K562 (cell line): ENCODE measurements around the gene DLGAP1.

Source experiments
- FUS ChIP-seq: fragments of 200-400 bp; formaldehyde crosslinking; optimal IDR thresholded peaks from 2 replicates; pipeline ENCODE3; 2017; ENCODE audit warnings: low read depth, low read length
- ZNF133 ChIP-seq: fragments of 250-450 bp; sonication (Bioruptor Pico); IDR thresholded peaks from 2 replicates; pipeline ENCODE4 v1.4.0; 2020; ENCODE audit warnings: mild to moderate bottlenecking

DNA sequence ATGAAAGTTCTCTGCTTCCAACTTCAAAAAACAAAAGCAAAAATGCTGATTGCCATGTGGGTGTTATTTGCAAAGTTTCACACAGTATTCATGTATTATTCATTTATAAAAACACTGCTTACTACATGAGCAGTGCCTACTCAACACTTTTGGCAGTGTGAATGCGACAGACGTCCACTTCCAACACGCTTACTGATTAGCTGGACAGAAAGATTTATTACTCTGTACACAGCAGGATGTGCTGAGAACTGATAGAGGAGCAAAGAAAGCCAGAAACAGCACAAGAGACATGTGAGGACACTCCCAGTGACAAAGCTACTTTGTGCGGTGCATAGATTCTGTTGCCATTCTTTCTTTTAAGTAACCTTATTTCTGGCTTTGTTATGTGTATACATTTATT, 258.8 kb downstream of the DLGAP1 start:
- no peak for TF ChIP-seq FUS
- no peak for TF ChIP-seq ZNF133 (CRISPR knock-in tag)
